Measurements from ENCODE around the gene ARHGEF6. TPM values are rescaled to one million over a fixed set of nuclear protein-coding genes. Genes with fewer than 3 reads are reported as not detected.
"Not testable (repeated sequence)": the region's sequence is repeated elsewhere in the genome, so short reads cannot be mapped to it uniquely, and the experiment has no call there.

The ARHGEF6 gene
- total and polyA plus RNA-seq, 2 experiments from 2014 or later, result 2.5 to 6.0 TPM

- TF ChIP-seq EZH2 (IDR thresholded peaks at IDR 0.05; ENCODE audit: low read depth, unreplicated experiment) (no peak), CTCF (conservative IDR thresholded peaks at IDR 0.05; ENCODE audit: low read depth in 2 of 2) (no peak), STAT1 (IDR thresholded peaks at IDR 0.05; ENCODE audit: unreplicated experiment) (no peak), POLR2AphosphoS5 (IDR thresholded peaks at IDR 0.05; ENCODE audit: low read depth) (no peak)
- no peak for DNase-seq (ENCODE audit: low spot score)
- no peaks in the 10 kb centered on the region for H3K4me1 ChIP-seq (ENCODE audit: insufficient read depth)
- Mint-ChIP-seq H3K4me1 (no peaks in the 10 kb centered on the region), H3K9me3 (no peaks in the 10 kb centered on the region; the same call in 2 of the 3 replicates), H3K36me3 (ENCODE audit: low read depth) (peaks cover 9% of the 10 kb centered on the region; the same call in 2 of the 3 replicates), H3K27me3 (ENCODE audit: insufficient read depth, low read depth, poor library complexity) (no peaks in the 10 kb centered on the region), H3K27ac (no peak overlapping the region), H3K4me3 (no peak overlapping the region)
- H4K20me1 ChIP-seq (replicated peaks; ENCODE audit: insufficient read depth), result no peaks in the 10 kb centered on the region
- no peaks in the 10 kb centered on the region for H3K27me3 ChIP-seq (ENCODE audit: insufficient read depth)
- no peak overlapping the region for H3K4me3 ChIP-seq
- no peak overlapping the region for H3K27ac ChIP-seq (ENCODE audit: low read depth)
- no peak overlapping the region for H2AFZ ChIP-seq
- no peaks in the 10 kb centered on the region for H3K9me2 ChIP-seq (ENCODE audit: insufficient read depth)
- H3K4me2 ChIP-seq, result no peak overlapping the region
- no peaks in the 10 kb centered on the region for H3K79me2 ChIP-seq (replicated peaks; ENCODE audit: insufficient read depth)
- ATAC-seq, result no peak
- no peaks in the 10 kb centered on the region for H3F3A ChIP-seq (replicated peaks; ENCODE audit: low read depth)
- no peaks in the 10 kb centered on the region for H3K36me3 ChIP-seq (ENCODE audit: insufficient read depth)
Observed at GRCh38 chrX:136822337-136823095, 41.8 kb upstream of the ARHGEF6 start.

GRCh38 chrX:136819756-136820155 is 39.0 kb upstream of the ARHGEF6 start:
- not testable (repeated sequence) for H3K4me3 ChIP-seq; H3K4me2 ChIP-seq; H3K27ac Mint-ChIP-seq; H2AFZ ChIP-seq; H3K36me3 Mint-ChIP-seq (ENCODE audit: low read depth); DNase-seq (ENCODE audit: low spot score); H3K27ac ChIP-seq (ENCODE audit: low read depth); H3K36me3 ChIP-seq (ENCODE audit: insufficient read depth); H3F3A ChIP-seq (replicated peaks; ENCODE audit: low read depth); H3K27me3 Mint-ChIP-seq (ENCODE audit: insufficient read depth, low read depth, poor library complexity); H3K27me3 ChIP-seq (ENCODE audit: insufficient read depth); ATAC-seq; H3K9me2 ChIP-seq (ENCODE audit: insufficient read depth); H3K4me1 ChIP-seq (ENCODE audit: insufficient read depth); H3K4me3 Mint-ChIP-seq; H3K4me1 Mint-ChIP-seq; H3K9me3 Mint-ChIP-seq; H4K20me1 ChIP-seq (replicated peaks; ENCODE audit: insufficient read depth); H3K79me2 ChIP-seq (replicated peaks; ENCODE audit: insufficient read depth)

- no peak for TF ChIP-seq ZNF331 (CRISPR knock-in tag; IDR thresholded peaks at IDR 0.05; ENCODE audit: low read depth)
- no peak for TF ChIP-seq STAT1 (IDR thresholded peaks at IDR 0.05; ENCODE audit: unreplicated experiment)
- no peak for TF ChIP-seq ETS1 (IDR thresholded peaks at IDR 0.05)
- no peak for TF ChIP-seq EZH2phosphoT487 (IDR thresholded peaks at IDR 0.05; ENCODE audit: unreplicated experiment)
- TF ChIP-seq POLR2AphosphoS5 (IDR thresholded peaks at IDR 0.05; ENCODE audit: low read depth), result no peak
- no peaks in the 10 kb centered on the region for H3F3A ChIP-seq (replicated peaks; ENCODE audit: low read depth)
- no peak for ATAC-seq
Observed at GRCh38 chrX:136819031-136819703, 38.4 kb upstream of the ARHGEF6 start.

More at GRCh38 chrX:136819031-136819703, 38.4 kb upstream of the ARHGEF6 start:
- Histone ChIP-seq H3K27me3 (ENCODE audit: insufficient read depth) (no peaks in the 10 kb centered on the region), H2AFZ (no peak overlapping the region), H3K79me2 (replicated peaks; ENCODE audit: insufficient read depth) (no peaks in the 10 kb centered on the region), H3K27ac (ENCODE audit: low read depth) (no peak overlapping the region), H3K4me2 (no peak overlapping the region), H3K36me3 (ENCODE audit: insufficient read depth) (no peaks in the 10 kb centered on the region), H4K20me1 (replicated peaks; ENCODE audit: insufficient read depth) (no peaks in the 10 kb centered on the region), H3K4me3 (no peak overlapping the region), H3K9me2 (ENCODE audit: insufficient read depth) (no peaks in the 10 kb centered on the region), H3K4me1 (ENCODE audit: insufficient read depth) (no peaks in the 10 kb centered on the region)
- Mint-ChIP-seq H3K9me3 (no peaks in the 10 kb centered on the region; the same call in 2 of the 3 replicates), H3K27me3 (ENCODE audit: insufficient read depth, low read depth, poor library complexity) (peaks cover 5% of the 10 kb centered on the region), H3K27ac (no peak overlapping the region), H3K36me3 (ENCODE audit: low read depth) (peaks cover 6% of the 10 kb centered on the region; the same call in 2 of the 3 replicates), H3K4me1 (no peaks in the 10 kb centered on the region), H3K4me3 (no peak overlapping the region)
- DNase-seq (ENCODE audit: low spot score), result no peak

Measured in GM23338 (cell line).